Thoracic aorta (tissue), 2 donors: ENCODE results near the gene MORC3. TPM values are rescaled to one million over a fixed set of nuclear protein-coding genes. Genes with fewer than 3 reads are reported as not detected.
"Not testable (repeated sequence)": the region's sequence is repeated elsewhere in the genome, so short reads cannot be mapped to it uniquely, and the experiment has no call there.

Source experiments
- ATAC-seq: fragments of 150-250 bp; one replicate; pipeline ENCODE4 v1.8.0; 2017; ENCODE audit warnings: low read depth; ENCODE audit not compliant: insufficient number of reproducible peaks, low FRiP score
- DNase-seq: peaks from one replicate; pipeline ENCODE4 v3.0.0-alpha.2; 2020; ENCODE audit warnings: low spot score
- H3K27ac ChIP-seq, 2 donors: fragments of 200-600 bp; sonication (generic); 1 replicate in 1 of 2; 2 replicates in 1 of 2; pipeline ENCODE4 v1.5.1; 2016; ENCODE audit warnings: mild to moderate bottlenecking in 2 of 2, moderate library complexity in 2 of 2
- H3K27me3 ChIP-seq: fragments of 200-600 bp; sonication (generic); replicated peaks from 2 replicates; pipeline ENCODE4 v1.6.0; 2016; ENCODE audit warnings: mild to moderate bottlenecking; ENCODE audit not compliant: insufficient read depth
- H3K36me3 ChIP-seq: fragments of 200-600 bp; sonication (generic); one replicate; pipeline ENCODE4 v1.5.1; 2016
- H3K4me1 ChIP-seq, 2 donors: fragments of 200-600 bp; sonication (generic); 1 replicate in 1 of 2; 2 replicates in 1 of 2; pipeline versions ENCODE4 v1.5.1 to v1.6.0; 2016; ENCODE audit warnings: low read depth in 2 of 2, mild to moderate bottlenecking in 1 of 2; ENCODE audit not compliant: control insufficient read depth in 1 of 2
- H3K4me3 ChIP-seq: fragments of 200-600 bp; sonication (generic); 2 replicates; pipeline ENCODE4 v1.5.1; 2016; ENCODE audit warnings: mild to moderate bottlenecking
- H3K9me3 ChIP-seq: fragments of 200-600 bp; sonication (generic); 2 replicates; pipeline ENCODE4 v1.5.1; 2016
- total RNA-seq, 2 donors: library from RNA; depleted of rRNA; stranded (reverse); fragments of >200 nt; gene quantifications; one replicate each; pipeline versions ENCODE4 v1.1.0 to v1.2.3, GENCODE V29; 2016
- TF ChIP-seq, protein P1 (sequence below): fragments of 200-600 bp; sonication (generic); IDR thresholded peaks from one replicate; pipeline ENCODE4 v1.5.1; 2019; ENCODE audit warnings: antibody characterized with exemption

MORC3 gene
- total RNA-seq, 2 donors from 2014 or later: 23.3 to 58.8 TPM

DNA sequence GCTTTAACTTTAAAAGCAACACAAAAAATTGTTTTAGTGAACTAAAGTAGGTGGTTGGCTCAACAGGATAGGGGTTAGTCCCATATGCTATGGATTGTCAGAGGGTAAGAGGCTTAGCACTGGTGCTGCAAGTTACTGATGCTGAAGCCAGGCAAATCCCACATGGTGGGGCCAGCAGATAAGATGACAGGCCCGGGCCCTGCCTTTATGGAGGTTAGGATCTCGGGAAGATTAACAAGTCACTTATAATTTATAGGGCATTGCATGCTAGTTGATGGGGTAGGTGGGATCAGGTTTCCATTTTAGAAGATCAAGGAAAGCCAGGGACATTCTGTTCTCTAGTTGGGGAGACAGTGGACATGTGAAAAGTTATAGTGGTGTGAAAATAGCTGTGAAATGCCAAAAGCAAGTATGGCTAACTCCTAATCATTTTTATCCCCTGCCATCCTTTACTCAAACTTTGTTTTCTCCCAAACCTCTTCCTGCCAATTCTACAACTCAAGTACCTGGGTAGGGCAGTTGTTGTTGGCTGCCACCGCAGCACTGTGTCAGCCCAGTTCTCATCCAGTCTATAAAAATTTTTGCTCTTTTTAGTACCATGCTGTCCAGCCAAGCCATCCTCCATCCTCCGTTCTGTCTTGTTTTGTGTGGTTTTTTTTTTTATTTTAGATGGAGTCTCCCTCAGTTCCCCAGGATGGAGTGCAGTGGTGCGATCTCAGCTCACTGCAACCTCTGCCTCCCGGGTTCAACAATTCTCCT is 75.5 kb downstream of the MORC3 start:
- H3K4me1 ChIP-seq: no peaks in the 10 kb centered on the region
- no peak for ATAC-seq
- TF ChIP-seq, protein P1, sequence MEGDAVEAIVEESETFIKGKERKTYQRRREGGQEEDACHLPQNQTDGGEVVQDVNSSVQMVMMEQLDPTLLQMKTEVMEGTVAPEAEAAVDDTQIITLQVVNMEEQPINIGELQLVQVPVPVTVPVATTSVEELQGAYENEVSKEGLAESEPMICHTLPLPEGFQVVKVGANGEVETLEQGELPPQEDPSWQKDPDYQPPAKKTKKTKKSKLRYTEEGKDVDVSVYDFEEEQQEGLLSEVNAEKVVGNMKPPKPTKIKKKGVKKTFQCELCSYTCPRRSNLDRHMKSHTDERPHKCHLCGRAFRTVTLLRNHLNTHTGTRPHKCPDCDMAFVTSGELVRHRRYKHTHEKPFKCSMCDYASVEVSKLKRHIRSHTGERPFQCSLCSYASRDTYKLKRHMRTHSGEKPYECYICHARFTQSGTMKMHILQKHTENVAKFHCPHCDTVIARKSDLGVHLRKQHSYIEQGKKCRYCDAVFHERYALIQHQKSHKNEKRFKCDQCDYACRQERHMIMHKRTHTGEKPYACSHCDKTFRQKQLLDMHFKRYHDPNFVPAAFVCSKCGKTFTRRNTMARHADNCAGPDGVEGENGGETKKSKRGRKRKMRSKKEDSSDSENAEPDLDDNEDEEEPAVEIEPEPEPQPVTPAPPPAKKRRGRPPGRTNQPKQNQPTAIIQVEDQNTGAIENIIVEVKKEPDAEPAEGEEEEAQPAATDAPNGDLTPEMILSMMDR: no peak
- no peaks in the 10 kb centered on the region for H3K27me3 ChIP-seq
- H3K4me3 ChIP-seq: no peak overlapping the region
- no peaks in the 10 kb centered on the region for H3K36me3 ChIP-seq
- H3K27ac ChIP-seq: no peak overlapping the region
- no peak for DNase-seq
- no peaks in the 10 kb centered on the region for H3K9me3 ChIP-seq

GRCh38 chr21:36396325-36396724 is 76.3 kb downstream of the MORC3 start:
- no peak overlapping the region for H3K27ac ChIP-seq
- no peaks in the 10 kb centered on the region for H3K27me3 ChIP-seq
- DNase-seq (no peak), ATAC-seq (no peak)
- TF ChIP-seq, protein P1: no peak
- H3K4me3 ChIP-seq: no peak overlapping the region
- H3K36me3 ChIP-seq: no peaks in the 10 kb centered on the region
- H3K4me1 ChIP-seq: no peaks in the 10 kb centered on the region
- H3K9me3 ChIP-seq: no peaks in the 10 kb centered on the region

DNA sequence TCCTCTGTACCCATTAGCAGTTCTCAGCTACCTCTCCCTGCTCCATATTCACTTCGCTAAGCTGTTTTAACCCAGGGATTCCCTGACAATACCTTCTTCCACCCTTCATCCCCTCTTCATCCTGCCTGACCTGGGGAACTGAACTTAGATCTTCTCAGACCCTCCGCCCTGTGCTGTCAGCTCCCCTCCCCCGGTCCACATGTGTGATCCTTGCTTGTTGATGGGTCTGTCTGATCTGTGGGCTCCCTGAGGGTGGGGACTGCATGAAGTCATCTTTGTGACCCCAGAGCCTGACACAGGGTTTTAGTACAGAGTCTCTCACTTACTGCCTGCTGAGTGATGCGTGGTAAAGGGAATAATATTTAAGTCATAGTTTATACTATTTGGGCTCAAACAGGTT is 77.0 kb downstream of the MORC3 start:
- no peaks in the 10 kb centered on the region for H3K9me3 ChIP-seq
- H3K27me3 ChIP-seq: no peaks in the 10 kb centered on the region
- H3K4me1 ChIP-seq: no peaks in the 10 kb centered on the region
- ATAC-seq (no peak), DNase-seq (no peak)
- H3K27ac ChIP-seq: no peak overlapping the region
- H3K36me3 ChIP-seq: no peaks in the 10 kb centered on the region
- H3K4me3 ChIP-seq: no peak overlapping the region
- TF ChIP-seq, protein P1: no peak

DNA sequence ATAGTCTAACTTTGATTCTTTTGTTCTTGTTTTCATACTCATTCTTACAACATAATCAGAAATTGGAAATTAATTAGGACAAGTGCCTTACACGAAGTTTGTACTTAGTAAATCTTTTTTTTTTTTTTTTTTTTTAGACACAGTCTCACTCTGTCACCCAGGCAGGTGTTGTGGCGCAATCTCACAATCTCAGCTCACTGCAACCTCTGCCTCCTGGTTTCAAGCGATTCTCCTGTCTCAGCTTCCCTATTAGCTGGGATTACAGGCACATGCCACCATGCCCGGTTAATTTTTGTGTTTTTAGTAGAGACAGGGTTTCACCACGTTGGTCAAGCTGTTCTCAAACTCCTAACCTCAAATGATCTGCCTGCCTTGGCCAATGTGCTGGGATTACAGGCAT is 77.6 kb downstream of the MORC3 start:
- Histone ChIP-seq H3K36me3 (no peaks in the 10 kb centered on the region), H3K27me3 (no peaks in the 10 kb centered on the region), H3K27ac (no peak overlapping the region), H3K4me3 (no peak overlapping the region), H3K4me1 (no peaks in the 10 kb centered on the region), H3K9me3 (no peaks in the 10 kb centered on the region)
- ATAC-seq (no peak), DNase-seq (no peak)
- TF ChIP-seq, protein P1: no peak

DNA sequence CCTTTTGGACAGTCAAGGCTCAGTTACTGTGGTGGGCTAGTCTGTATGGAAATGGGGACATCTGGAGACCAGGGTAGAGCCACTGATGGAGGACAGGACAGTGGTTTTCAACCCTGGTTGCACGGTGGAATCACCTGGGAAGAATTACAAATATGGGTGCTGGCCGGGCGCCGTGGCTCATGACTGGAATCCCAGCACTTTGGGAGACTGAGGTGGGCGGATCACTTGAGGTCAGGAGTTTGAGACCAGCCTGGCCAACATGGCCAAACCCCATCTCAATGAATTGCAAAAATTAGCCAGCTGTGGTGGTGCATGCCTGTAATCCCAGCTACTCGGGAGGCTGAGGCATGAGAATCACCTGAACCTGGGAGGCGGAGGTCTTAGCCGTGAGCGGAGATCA is 79.7 kb downstream of the MORC3 start:
- not testable (repeated sequence) for ATAC-seq, H3K36me3 ChIP-seq, H3K27me3 ChIP-seq, H3K4me1 ChIP-seq, H3K4me3 ChIP-seq, H3K27ac ChIP-seq, DNase-seq, H3K9me3 ChIP-seq

- H3K27me3 ChIP-seq: no peaks in the 10 kb centered on the region
- no peaks in the 10 kb centered on the region for H3K4me1 ChIP-seq
- TF ChIP-seq, protein P1: no peak
- ATAC-seq (no peak), DNase-seq (no peak)
- no peak overlapping the region for H3K27ac ChIP-seq
- H3K9me3 ChIP-seq: no peaks in the 10 kb centered on the region
- no peaks in the 10 kb centered on the region for H3K36me3 ChIP-seq
- H3K4me3 ChIP-seq: no peak overlapping the region
Measured at GRCh38 chr21:36400719-36401118, 80.7 kb downstream of the MORC3 start.
